Activated T-cell treated with anti-CD3 and anti-CD28 coated beads for 24 hours (primary cell): ENCODE results near the gene OR6C68.
"Not testable (repeated sequence)": the region's sequence is repeated elsewhere in the genome, so short reads cannot be mapped to it uniquely, and the experiment has no call there.

Experiments
- DNase-seq: peaks from one replicate; pipeline ENCODE4 v3.0.0-alpha.2; 2020; ENCODE audit warnings: low read depth

OR6C68 gene

GRCh38 chr12:55492078-55492477 lies at the start of gene OR6C68:
Gene OR6C68 (plus strand): TSS chr12:55492378. CDS start chr12:55492378, 0 bp downstream.
- no peak for DNase-seq

GRCh38 chr12:55443776-55444175 lies 48.4 kb upstream of the OR6C68 start, which contains the start of gene OR6C2:
Gene OR6C2 (plus strand): TSS chr12:55444076. CDS start chr12:55452214, 8,138 bp downstream.
- DNase-seq: no peak

GRCh38 chr12:55445357-55445756 lies 46.8 kb upstream of the OR6C68 start:
- DNase-seq: no peak

GRCh38 chr12:55446326-55446725 lies 45.9 kb upstream of the OR6C68 start:
- no peak for DNase-seq

- DNase-seq: no peak
These were observed 43.4 kb upstream of the OR6C68 start for GRCh38 chr12:55448825-55449224.

- DNase-seq: not testable (repeated sequence)
These were observed 27.3 kb upstream of the OR6C68 start for GRCh38 chr12:55464926-55465325.

GRCh38 chr12:55467836-55468235 lies 24.3 kb upstream of the OR6C68 start:
- DNase-seq: no peak

- no peak for DNase-seq
These were observed 22.9 kb upstream of the OR6C68 start for GRCh38 chr12:55469291-55469690.

- DNase-seq: no peak
These were observed 21.9 kb upstream of the OR6C68 start, which contains the start of gene OR6C70 for GRCh38 chr12:55470088-55470829. Gene OR6C70 (minus strand): TSS chr12:55470138. CDS start chr12:55470138, 0 bp downstream.

GRCh38 chr12:55472264-55472663 lies 19.9 kb upstream of the OR6C68 start:
- no peak for DNase-seq

- DNase-seq: not testable (repeated sequence)
These were observed 13.0 kb upstream of the OR6C68 start for GRCh38 chr12:55479136-55479535.

- DNase-seq: not testable (repeated sequence)
These were observed 7.9 kb upstream of the OR6C68 start for GRCh38 chr12:55484284-55484683.

- DNase-seq: no peak
These were observed 3.3 kb downstream of the OR6C68 start for GRCh38 chr12:55495490-55495889.

GRCh38 chr12:55499231-55499630 lies 7.1 kb downstream of the OR6C68 start:
- no peak for DNase-seq

GRCh38 chr12:55499810-55500252 lies 7.7 kb downstream of the OR6C68 start:
- DNase-seq: no peak

- DNase-seq: no peak
These were observed 9.4 kb downstream of the OR6C68 start for GRCh38 chr12:55501601-55502000.

GRCh38 chr12:55515696-55516095 lies 23.5 kb downstream of the OR6C68 start:
- no peak for DNase-seq

GRCh38 chr12:55516391-55516790 lies 24.2 kb downstream of the OR6C68 start:
- DNase-seq: no peak
